Stimulated activated CD8-positive, alpha-beta memory T cell treated with anti-CD3 and anti-CD28 coated beads, Interleukin-4, amount 100 ng/mL, for 1 hour (primary cell): ENCODE measurements around the gene COMTD1.

Experiments used
- DNase-seq, 2 donors: peaks; one replicate each; pipeline ENCODE4 v3.0.0-alpha.2; 2020; ENCODE audit warnings: low read depth in 2 of 2, low spot score in 1 of 2

The COMTD1 gene

GRCh38 chr10:75245354-75246250, 9.8 kb upstream of the COMTD1 start:
- DNase-seq, result no peak

GRCh38 chr10:75244487-75245353, 9.0 kb upstream of the COMTD1 start:
- no peak for DNase-seq

- no peak for DNase-seq
Observed at GRCh38 chr10:75243426-75243825, 7.7 kb upstream of the COMTD1 start.

- no peak for DNase-seq
Observed at GRCh38 chr10:75240329-75241076, 4.7 kb upstream of the COMTD1 start.

- DNase-seq, result no peak
Observed at GRCh38 chr10:75239096-75239790, 3.5 kb upstream of the COMTD1 start.

GRCh38 chr10:75238182-75239095, 2.7 kb upstream of the COMTD1 start:
- DNase-seq, result no peak

- no peak for DNase-seq
Observed at GRCh38 chr10:75236178-75236825, 545 bp upstream of the COMTD1 start.

- no peak for DNase-seq
Observed at GRCh38 chr10:75234683-75235374, 928 bp downstream of the COMTD1 start.

- DNase-seq, result peak; percentile 95 to 97
Observed at GRCh38 chr10:75234017-75234682, 1.6 kb downstream of the COMTD1 start.

GRCh38 chr10:75233444-75234016, 2.2 kb downstream of the COMTD1 start:
- DNase-seq, result no peak

GRCh38 chr10:75231672-75232581, 3.8 kb downstream of the COMTD1 start:
- no peak for DNase-seq

- DNase-seq, result peak; percentile 84 to 89
Observed at GRCh38 chr10:75230600-75231038, 5.1 kb downstream of the COMTD1 start.

- DNase-seq, result no peak
Observed at GRCh38 chr10:75229971-75230370, 5.8 kb downstream of the COMTD1 start.

- no peak for DNase-seq
Observed at GRCh38 chr10:75228834-75229233, 6.9 kb downstream of the COMTD1 start.

GRCh38 chr10:75228278-75228677, 7.5 kb downstream of the COMTD1 start:
- DNase-seq, result no peak

- DNase-seq, result no peak
Observed at GRCh38 chr10:75226656-75227055, 9.1 kb downstream of the COMTD1 start.

GRCh38 chr10:75226095-75226494, 9.7 kb downstream of the COMTD1 start:
- DNase-seq, result no peak
